ENCODE measurements around the gene NTF4.

DNA sequence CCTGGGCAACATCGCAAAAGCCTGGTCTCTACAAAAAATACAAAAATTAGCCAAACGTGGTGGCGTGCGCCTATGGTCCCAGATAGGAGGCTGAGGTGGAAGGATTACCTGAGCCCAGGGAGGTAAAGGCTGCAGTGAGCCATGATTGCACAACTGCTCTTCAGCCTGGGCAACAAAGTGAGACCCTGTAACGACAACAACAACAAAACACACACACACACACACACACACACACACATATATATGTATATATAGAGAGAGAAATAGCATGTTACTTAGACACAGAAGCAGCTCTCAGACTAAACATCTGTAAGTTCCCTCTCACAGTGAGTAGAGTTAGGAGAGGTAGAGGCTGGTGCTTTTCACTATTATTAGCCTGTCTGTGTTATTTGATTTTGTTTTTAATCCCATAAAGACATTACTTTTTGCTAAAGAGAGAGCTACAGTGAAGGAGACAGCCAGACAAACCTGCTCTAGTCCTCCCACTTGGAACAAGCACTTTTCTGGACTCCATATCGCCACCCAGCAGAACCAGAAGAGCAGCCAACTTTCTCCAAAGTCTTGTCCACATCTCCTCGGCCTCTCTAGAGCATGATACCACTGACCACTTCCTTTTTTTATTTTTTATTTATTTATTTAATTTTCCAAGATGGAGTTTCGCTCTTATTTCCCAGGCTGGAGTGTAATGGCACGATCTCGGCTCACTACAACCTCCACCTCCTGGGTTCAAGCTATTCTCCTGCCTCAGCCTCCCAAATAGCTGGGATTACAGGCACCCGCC, 46.8 kb upstream of the NTF4 start:
- TF ChIP-seq, protein P1, sequence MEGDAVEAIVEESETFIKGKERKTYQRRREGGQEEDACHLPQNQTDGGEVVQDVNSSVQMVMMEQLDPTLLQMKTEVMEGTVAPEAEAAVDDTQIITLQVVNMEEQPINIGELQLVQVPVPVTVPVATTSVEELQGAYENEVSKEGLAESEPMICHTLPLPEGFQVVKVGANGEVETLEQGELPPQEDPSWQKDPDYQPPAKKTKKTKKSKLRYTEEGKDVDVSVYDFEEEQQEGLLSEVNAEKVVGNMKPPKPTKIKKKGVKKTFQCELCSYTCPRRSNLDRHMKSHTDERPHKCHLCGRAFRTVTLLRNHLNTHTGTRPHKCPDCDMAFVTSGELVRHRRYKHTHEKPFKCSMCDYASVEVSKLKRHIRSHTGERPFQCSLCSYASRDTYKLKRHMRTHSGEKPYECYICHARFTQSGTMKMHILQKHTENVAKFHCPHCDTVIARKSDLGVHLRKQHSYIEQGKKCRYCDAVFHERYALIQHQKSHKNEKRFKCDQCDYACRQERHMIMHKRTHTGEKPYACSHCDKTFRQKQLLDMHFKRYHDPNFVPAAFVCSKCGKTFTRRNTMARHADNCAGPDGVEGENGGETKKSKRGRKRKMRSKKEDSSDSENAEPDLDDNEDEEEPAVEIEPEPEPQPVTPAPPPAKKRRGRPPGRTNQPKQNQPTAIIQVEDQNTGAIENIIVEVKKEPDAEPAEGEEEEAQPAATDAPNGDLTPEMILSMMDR (IDR thresholded peaks at IDR 0.05; ENCODE audit: low read length): no peak
- no peak for TF ChIP-seq EZH2 (IDR thresholded peaks at IDR 0.05; ENCODE audit: borderline replicate concordance, low read length)
